GM18511 (cell line): ENCODE measurements around the gene TAF8.

ENCODE experiments used
- ATAC-seq: cut with Tn5 transposase; IDR thresholded peaks from one replicate; pipeline ENCODE4 v1.9.1; 2021; ENCODE audit warnings: mild to moderate bottlenecking, moderate library complexity; ENCODE audit not compliant: unreplicated experiment

Gene TAF8

GRCh38 chr6:42120895-42121865 is 70.9 kb downstream of the TAF8 start:
- ATAC-seq, result no peak

- no peak for ATAC-seq
These were observed 73.2 kb downstream of the TAF8 start for GRCh38 chr6:42123379-42124103.

DNA sequence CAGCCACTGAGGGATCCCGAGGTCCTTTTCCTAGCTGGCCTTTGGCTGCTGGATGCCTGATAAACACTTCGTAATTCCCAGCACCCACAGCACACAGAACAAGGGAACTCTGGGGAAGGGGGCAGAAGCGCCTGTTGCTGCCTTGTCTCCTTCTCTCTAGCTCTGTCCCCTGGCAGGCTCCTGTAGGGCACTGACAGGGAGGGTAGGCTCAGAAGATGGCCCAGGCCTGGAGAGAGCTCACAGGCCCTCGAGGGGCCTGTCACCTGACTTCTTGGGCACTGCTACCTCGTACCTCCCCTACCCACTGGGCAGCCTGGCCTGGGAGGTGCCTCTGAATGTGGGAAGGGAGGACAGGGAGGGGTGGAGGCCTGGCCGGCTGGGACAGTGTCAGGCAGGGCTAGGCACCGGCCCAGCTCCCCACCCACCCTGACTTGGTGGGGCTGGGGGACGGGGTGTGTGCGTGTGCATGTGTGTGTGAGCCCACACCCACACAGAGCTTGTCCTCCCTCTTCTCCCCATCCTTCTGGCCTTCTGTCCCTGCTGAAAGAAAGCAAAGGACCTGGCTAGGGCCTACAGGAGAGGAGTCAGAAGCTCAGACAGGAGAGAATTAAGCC is 74.0 kb downstream of the TAF8 start:
- no peak for ATAC-seq

DNA sequence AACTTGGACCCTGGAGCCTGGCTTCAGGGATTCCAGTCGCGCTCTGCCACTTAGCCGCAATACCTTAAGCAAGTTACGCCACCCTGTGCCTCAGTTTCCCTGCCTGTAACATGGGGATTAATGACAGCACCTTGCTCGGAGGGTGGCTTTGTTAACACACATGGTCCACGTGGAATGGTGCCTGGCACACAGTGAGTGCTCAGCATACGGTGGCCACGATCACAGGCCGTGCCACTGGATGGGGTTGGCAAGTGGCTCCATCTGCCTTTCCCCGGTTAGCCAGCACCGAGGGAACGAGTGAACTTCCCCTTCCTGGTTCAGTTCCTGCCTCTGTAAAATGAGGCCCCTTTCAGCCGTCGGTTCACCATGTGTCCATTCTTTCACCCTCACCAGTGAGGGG is 74.9 kb downstream of the TAF8 start:
- ATAC-seq, result no peak

DNA sequence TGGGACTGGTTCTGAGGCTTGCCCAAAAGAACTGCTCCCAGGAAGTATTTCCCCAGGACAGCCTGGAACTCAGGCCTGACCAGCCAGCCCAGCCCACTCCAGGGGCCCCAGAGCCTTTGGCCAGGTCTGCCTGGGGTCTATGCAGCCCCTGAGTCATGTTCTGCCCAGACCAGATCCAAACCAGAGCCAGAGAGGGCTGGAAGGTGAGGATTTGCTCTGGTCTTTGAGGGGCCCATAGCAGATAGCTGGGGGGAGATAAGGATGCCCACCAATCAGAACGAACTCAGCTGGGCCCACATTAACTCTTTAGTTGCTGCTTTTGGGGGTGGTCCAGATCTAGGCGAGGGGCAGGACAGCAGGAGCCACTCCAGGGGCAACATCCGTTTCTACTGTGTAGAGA is 75.3 kb downstream of the TAF8 start:
- no peak for ATAC-seq

DNA sequence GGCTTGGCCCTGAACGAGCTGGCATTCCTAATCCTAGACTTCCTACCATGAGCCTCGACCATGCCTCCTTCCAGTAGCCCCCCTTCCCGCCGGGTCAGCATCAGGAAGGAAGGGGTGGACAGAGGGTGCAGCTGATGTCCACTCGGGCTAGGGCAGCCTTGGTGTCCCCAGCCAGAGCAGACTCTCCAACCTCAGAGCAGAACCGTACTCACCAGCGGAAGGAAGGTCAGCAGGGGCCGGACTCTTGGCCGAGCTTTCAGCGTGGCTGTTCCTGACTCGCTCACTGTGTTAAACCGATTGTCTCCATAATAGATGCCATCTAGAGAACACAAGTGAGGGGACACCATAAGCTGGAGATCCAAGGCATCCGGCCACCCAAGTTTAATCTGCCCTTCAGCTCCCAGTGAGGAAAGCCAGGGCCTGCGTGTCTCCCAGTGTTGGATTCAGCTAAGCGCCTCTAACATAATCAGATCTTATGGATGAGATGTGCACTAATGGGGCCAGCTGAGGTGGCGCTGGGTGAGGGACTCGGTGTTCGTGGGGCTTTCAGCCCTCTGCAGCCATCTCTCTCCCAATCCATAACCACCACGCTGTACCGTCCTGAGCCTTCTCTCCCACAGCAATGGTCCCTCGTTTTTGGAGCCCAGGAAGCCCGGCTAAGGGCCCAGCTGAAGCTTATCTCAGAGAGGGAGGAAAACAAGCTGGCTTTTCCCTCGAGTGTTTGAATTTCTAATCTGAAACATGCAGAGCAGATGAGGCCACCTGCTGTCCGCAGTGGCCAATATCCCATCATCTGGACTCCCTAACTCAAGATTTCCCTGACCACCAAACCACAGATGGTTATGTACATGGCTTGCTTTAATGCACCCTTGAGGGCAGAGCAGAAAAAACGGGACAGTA is 78.4 kb downstream of the TAF8 start:
- no peak for ATAC-seq

- no peak for ATAC-seq
These were observed 79.0 kb downstream of the TAF8 start for GRCh38 chr6:42129360-42129676.

DNA sequence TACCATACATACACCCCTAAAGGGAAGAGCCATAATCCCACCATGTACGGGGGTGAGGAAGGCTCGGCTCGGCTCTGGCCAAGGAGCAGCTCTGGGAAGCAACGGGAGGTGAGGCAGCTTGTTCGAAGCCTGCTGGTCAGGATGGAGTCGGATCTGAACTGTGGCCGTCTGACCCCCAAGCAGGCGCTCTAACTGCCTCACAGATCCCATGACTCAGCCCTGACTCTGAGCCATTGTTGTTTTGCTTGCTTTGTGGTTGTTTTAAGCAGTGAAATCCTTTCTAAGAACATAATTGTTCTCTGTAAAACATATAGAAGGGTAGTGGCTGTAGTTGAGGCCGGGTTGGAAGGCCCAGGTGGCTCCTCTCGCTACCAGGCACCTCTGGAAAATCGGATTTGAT is 81.2 kb downstream of the TAF8 start:
- ATAC-seq, result no peak

DNA sequence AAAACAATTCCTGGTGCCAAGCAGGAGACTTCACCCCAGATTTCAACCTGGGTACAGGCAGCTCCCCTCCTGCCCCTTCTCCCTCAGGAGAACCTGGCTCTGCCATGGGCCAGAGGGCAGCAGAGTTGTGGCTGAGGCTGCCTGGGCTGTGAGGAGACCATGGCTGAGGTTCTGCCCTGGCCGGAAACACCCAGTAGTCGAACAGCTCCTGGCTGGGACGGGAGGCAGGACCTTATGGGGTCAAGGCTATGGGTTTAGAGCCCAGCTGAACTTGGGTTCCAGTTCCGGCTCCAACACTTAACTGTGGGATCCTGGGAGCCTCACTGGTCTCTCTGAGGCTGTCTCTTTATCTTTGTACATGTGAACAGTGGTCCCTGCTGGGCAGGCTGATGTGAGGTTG is 83.6 kb downstream of the TAF8 start:
- no peak for ATAC-seq

DNA sequence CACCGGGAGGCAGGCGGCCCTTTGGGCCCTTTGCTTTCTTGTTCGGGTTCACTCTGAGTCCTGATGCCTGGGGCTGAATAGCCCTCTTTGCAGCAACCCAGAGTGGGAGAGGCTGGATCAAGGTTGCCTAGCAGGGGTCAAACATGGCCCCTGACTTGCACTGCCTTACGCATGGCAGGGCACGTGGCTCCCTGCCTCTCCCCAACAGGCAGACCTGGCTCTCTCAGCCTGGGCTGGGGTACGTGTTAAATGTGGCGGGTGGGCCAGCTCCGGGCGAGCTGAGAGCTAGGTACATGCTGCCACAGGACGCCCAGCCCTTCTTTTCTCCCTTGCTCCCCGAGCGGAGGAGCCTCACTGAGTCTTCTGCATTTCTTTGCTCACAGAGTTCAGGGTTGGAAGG is 84.8 kb downstream of the TAF8 start:
- no peak for ATAC-seq

DNA sequence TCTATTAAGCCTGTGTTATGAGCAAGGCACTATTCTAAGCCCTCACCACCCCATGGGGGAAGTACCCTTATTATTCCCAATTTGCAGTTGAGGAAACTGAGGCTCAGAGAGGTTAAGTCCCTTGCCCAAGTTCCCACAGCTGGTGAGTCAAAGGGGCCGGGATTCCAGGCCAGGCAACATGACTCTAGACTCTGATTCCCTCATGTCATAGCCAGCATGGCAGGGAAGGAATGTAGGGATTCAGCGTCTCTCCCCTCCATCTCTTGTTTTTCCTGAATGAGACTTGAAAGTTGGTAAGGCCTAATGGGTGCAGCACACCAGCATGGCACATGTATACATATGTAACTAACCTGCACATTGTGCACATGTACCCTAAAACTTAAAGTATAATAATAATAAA is 85.4 kb downstream of the TAF8 start:
- ATAC-seq, result no peak

- ATAC-seq, result peak; percentile 46
These were observed 86.3 kb downstream of the TAF8 start for GRCh38 chr6:42136508-42137193.
